GM12865 (cell line): ENCODE data around the gene GATB.

ENCODE experiments used
- DNase-seq: peaks from one replicate; pipeline ENCODE4 v3.0.0; 2010; ENCODE audit warnings: low read depth
- H3K4me3 ChIP-seq: 2 replicates; pipeline ENCODE4 v1.5.1; 2011; ENCODE audit warnings: mild to moderate bottlenecking, low read depth, low read length, control low read depth
- CTCF ChIP-seq: IDR thresholded peaks from 2 replicates; pipeline ENCODE4 v1.5.1; 2011; ENCODE audit warnings: low read length, control low read depth, low read depth, inconsistent platforms; ENCODE audit not compliant: insufficient read depth; ENCODE audit errors: missing control alignments

The GATB gene

DNA sequence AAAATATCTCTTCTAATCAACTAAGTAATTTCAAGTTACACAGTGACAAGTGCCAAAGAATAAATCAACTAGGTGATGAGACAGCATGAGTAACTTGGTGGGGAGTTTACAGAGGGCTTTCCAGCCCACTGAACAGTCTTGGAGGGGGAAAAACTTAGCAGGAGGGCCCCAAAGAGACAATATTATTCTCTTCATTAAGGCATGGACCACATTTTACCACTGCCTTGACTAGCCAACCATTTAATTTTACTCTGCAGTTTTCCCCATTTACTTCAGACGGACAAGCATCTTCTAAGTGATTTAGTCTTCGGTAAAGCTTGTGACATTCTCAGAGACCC, 25.3 kb upstream of the GATB start:
- no peak for DNase-seq
- TF ChIP-seq CTCF = no peak
- no peak overlapping the region for H3K4me3 ChIP-seq

DNA sequence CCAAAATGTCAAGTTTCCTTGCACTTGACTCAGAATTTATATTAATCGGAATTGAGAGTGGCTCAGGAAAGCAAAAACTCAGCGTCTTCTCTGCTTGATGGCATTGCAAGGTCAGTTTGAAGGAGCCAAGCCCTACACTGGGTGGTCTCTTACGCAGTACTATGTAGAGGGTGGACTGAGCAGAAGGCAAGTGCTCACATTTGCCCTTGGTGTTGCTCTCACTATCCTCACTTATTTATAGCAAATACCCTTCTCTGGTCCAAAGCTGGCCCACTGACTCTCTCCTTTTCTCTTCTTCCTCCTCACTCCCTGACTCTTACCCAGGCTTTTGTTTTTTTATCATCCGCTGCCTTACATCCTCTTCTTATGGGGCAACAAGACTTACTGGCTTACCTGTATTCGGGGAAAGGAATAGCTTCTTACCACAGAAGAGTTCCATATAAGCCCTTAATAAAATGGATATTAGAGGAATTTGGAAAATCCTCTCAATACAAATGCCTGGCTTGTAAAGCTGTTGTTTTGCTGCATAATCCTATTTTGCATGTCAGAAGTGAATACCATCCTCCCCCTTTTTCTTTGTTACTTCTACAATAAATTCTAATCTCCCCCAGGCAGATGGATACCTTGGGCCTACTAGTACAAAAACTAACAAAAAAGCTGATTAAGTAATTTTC, 24.8 kb upstream of the GATB start:
- no peak for DNase-seq
- H3K4me3 ChIP-seq = no peak overlapping the region
- no peak for TF ChIP-seq CTCF

DNA sequence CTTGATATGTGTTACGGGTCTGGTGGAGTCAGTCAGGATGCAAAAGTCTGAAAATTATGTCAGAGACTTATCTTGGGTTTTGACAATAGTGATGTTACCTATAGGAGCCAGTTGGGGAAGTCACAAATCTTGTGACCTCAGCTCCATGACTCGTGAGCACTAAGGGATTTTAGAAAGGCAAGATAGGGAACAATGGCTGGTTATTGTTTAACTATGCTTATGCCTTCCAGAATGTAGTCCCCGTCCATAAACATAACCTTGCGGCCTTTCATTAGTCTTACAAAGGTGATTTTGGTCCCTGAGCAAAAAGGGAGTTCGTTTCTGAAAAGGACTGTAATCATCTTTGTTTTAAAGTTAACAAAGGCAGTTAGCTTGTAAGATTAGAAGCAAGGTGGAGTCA, 23.9 kb upstream of the GATB start:
- no peak for DNase-seq
- TF ChIP-seq CTCF = no peak
- H3K4me3 ChIP-seq = no peak overlapping the region

DNA sequence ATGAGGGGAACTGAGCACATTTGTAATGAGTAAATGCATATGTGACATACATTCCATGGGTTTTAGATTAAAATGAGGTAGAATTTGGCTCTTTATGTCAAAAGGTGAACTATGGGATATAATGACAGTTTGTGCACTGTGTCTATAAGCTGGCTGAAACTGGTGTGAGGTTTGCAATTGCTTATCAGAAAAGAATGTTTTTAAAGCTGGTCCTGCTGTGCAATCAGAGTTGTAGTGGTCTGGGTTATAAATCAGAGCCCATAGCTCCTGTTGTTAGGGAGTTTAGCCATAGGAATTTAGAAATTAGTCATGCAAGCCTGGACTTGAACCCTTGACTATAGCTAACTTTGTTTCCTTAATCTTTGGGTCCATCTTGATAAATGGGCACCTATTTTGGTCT, 23.1 kb upstream of the GATB start:
- H3K4me3 ChIP-seq = no peak overlapping the region
- DNase-seq = no peak
- no peak for TF ChIP-seq CTCF

- no peak overlapping the region for H3K4me3 ChIP-seq
- no peak for DNase-seq
- TF ChIP-seq CTCF = no peak
Measured at GRCh38 chr4:151782296-151782695, 21.5 kb upstream of the GATB start.

DNA sequence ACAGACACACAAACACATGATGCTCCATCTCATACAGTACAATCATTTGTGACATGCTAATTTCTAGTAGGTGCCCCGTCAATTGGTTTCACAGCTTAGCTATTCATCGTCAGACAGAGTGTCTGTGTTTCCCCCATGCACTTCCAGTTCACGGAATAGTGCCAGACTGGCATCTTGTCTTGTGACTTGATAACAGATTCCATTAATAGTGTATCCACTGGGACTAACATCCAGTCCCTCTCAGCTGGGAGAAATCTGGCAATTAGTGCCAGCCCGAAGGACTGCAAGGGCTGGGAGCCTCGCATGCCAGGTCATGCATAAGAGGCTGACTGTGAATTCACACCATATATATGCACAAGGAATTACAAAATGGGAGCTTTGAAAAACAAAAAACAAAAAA, 20.2 kb upstream of the GATB start:
- no peak overlapping the region for H3K4me3 ChIP-seq
- no peak for DNase-seq
- TF ChIP-seq CTCF = no peak

GRCh38 chr4:151777471-151777870, 16.7 kb upstream of the GATB start:
- DNase-seq = no peak
- no peak for TF ChIP-seq CTCF
- no peak overlapping the region for H3K4me3 ChIP-seq
